GM21576 (cell line): Measurements from ENCODE around the gene SPON2.

Experiments used
- ATAC-seq: cut with Tn5 transposase; IDR thresholded peaks from one replicate; pipeline ENCODE4 v1.9.1; 2021; ENCODE audit warnings: mild to moderate bottlenecking, moderate library complexity; ENCODE audit not compliant: unreplicated experiment

Gene SPON2

GRCh38 chr4:1195109-1195671, 22.8 kb upstream of the SPON2 start:
- no peak for ATAC-seq

GRCh38 chr4:1194010-1194900, 21.9 kb upstream of the SPON2 start:
- ATAC-seq = no peak

GRCh38 chr4:1193206-1194009, 21.0 kb upstream of the SPON2 start:
- ATAC-seq = no peak

- no peak for ATAC-seq
These were observed 20.3 kb upstream of the SPON2 start for GRCh38 chr4:1192493-1193205.

GRCh38 chr4:1192091-1192492, 19.7 kb upstream of the SPON2 start:
- no peak for ATAC-seq

- no peak for ATAC-seq
These were observed 19.2 kb upstream of the SPON2 start for GRCh38 chr4:1191621-1192020.

- ATAC-seq = no peak
These were observed 14.8 kb upstream of the SPON2 start for GRCh38 chr4:1187182-1187581.

GRCh38 chr4:1183985-1184773, 11.8 kb upstream of the SPON2 start:
- ATAC-seq = peak; percentile 76

GRCh38 chr4:1182313-1182712, 9.9 kb upstream of the SPON2 start:
- no peak for ATAC-seq

GRCh38 chr4:1180663-1181062, 8.3 kb upstream of the SPON2 start:
- no peak for ATAC-seq

- no peak for ATAC-seq
These were observed 7.6 kb upstream of the SPON2 start for GRCh38 chr4:1179976-1180375.

- ATAC-seq = no peak
These were observed 6.7 kb upstream of the SPON2 start for GRCh38 chr4:1179089-1179441.

- no peak for ATAC-seq
These were observed 6.1 kb upstream of the SPON2 start for GRCh38 chr4:1178300-1179088.

GRCh38 chr4:1177274-1178141, 5.1 kb upstream of the SPON2 start:
- no peak for ATAC-seq

GRCh38 chr4:1176398-1177273, 4.3 kb upstream of the SPON2 start:
- no peak for ATAC-seq

GRCh38 chr4:1175635-1176229, 3.3 kb upstream of the SPON2 start:
- ATAC-seq = no peak

- no peak for ATAC-seq
These were observed 2.7 kb upstream of the SPON2 start for GRCh38 chr4:1174941-1175634.
